ENCODE results near the gene PFKL. TPM values are rescaled to one million over a fixed set of nuclear protein-coding genes. Genes with fewer than 3 reads are reported as not detected.
"Not testable (repeated sequence)": the region's sequence is repeated elsewhere in the genome, so short reads cannot be mapped to it uniquely, and the experiment has no call there.

Gene PFKL
- total RNA-seq, 1 donor from 2014 or later: 138 TPM

GRCh38 chr21:44302573-44303401, 2.9 kb downstream of the PFKL start:
- H3K9me3 Mint-ChIP-seq (ENCODE audit: unreplicated experiment); H3K36me3 Mint-ChIP-seq (ENCODE audit: unreplicated experiment); H3K27me3 Mint-ChIP-seq (ENCODE audit: unreplicated experiment); DNase-seq (ENCODE audit: extremely low spot score, unreplicated experiment); H3K27ac Mint-ChIP-seq (ENCODE audit: unreplicated experiment): not testable (repeated sequence)
- Mint-ChIP-seq H3K4me1 (ENCODE audit: unreplicated experiment) (peaks cover 39% of the 10 kb centered on the region), H3K4me3 (ENCODE audit: unreplicated experiment) (peak overlapping the region; percentile 38)
- TF ChIP-seq CTCF (IDR thresholded peaks at IDR 0.05): peak; percentile 26

- DNase-seq (ENCODE audit: extremely low spot score, unreplicated experiment): no peak
- no peak overlapping the region for H3K4me3 Mint-ChIP-seq (ENCODE audit: unreplicated experiment)
- H3K36me3 Mint-ChIP-seq (ENCODE audit: unreplicated experiment): peaks cover 11% of the 10 kb centered on the region
- no peaks in the 10 kb centered on the region for H3K27me3 Mint-ChIP-seq (ENCODE audit: unreplicated experiment)
- no peak for TF ChIP-seq CTCF (IDR thresholded peaks at IDR 0.05)
- H3K27ac Mint-ChIP-seq (ENCODE audit: unreplicated experiment): no peak overlapping the region
- H3K4me1 Mint-ChIP-seq (ENCODE audit: unreplicated experiment): peaks cover 36% of the 10 kb centered on the region
- no peaks in the 10 kb centered on the region for H3K9me3 Mint-ChIP-seq (ENCODE audit: unreplicated experiment)
Observed at GRCh38 chr21:44303490-44303981, 3.7 kb downstream of the PFKL start.

- peaks cover 11% of the 10 kb centered on the region for H3K36me3 Mint-ChIP-seq (ENCODE audit: unreplicated experiment)
- no peaks in the 10 kb centered on the region for H3K9me3 Mint-ChIP-seq (ENCODE audit: unreplicated experiment)
- H3K4me3 Mint-ChIP-seq (ENCODE audit: unreplicated experiment): no peak overlapping the region
- H3K27ac Mint-ChIP-seq (ENCODE audit: unreplicated experiment): no peak overlapping the region
- TF ChIP-seq CTCF (IDR thresholded peaks at IDR 0.05): no peak
- DNase-seq (ENCODE audit: extremely low spot score, unreplicated experiment): no peak
- H3K4me1 Mint-ChIP-seq (ENCODE audit: unreplicated experiment): peaks cover 34% of the 10 kb centered on the region
- H3K27me3 Mint-ChIP-seq (ENCODE audit: unreplicated experiment): no peaks in the 10 kb centered on the region
Observed at GRCh38 chr21:44304011-44304616, 4.3 kb downstream of the PFKL start.

GRCh38 chr21:44304877-44305293, 5.0 kb downstream of the PFKL start:
- Mint-ChIP-seq H3K4me1 (ENCODE audit: unreplicated experiment) (peaks cover 31% of the 10 kb centered on the region), H3K4me3 (ENCODE audit: unreplicated experiment) (no peak overlapping the region), H3K27me3 (ENCODE audit: unreplicated experiment) (no peaks in the 10 kb centered on the region), H3K36me3 (ENCODE audit: unreplicated experiment) (peaks cover 11% of the 10 kb centered on the region), H3K9me3 (ENCODE audit: unreplicated experiment) (no peaks in the 10 kb centered on the region), H3K27ac (ENCODE audit: unreplicated experiment) (peak overlapping the region; percentile 63)
- no peak for DNase-seq (ENCODE audit: extremely low spot score, unreplicated experiment)
- TF ChIP-seq CTCF (IDR thresholded peaks at IDR 0.05): peak; percentile 63

- DNase-seq (ENCODE audit: extremely low spot score, unreplicated experiment): no peak
- no peaks in the 10 kb centered on the region for H3K9me3 Mint-ChIP-seq (ENCODE audit: unreplicated experiment)
- peaks cover 11% of the 10 kb centered on the region for H3K36me3 Mint-ChIP-seq (ENCODE audit: unreplicated experiment)
- H3K27ac Mint-ChIP-seq (ENCODE audit: unreplicated experiment): no peak overlapping the region
- H3K4me3 Mint-ChIP-seq (ENCODE audit: unreplicated experiment): no peak overlapping the region
- no peak for TF ChIP-seq CTCF (IDR thresholded peaks at IDR 0.05)
- peaks cover 29% of the 10 kb centered on the region for H3K4me1 Mint-ChIP-seq (ENCODE audit: unreplicated experiment)
- no peaks in the 10 kb centered on the region for H3K27me3 Mint-ChIP-seq (ENCODE audit: unreplicated experiment)
Observed at GRCh38 chr21:44305691-44306090, 5.8 kb downstream of the PFKL start.
